ENCODE measurements around the gene NDUFA13.

The NDUFA13 gene

DNA sequence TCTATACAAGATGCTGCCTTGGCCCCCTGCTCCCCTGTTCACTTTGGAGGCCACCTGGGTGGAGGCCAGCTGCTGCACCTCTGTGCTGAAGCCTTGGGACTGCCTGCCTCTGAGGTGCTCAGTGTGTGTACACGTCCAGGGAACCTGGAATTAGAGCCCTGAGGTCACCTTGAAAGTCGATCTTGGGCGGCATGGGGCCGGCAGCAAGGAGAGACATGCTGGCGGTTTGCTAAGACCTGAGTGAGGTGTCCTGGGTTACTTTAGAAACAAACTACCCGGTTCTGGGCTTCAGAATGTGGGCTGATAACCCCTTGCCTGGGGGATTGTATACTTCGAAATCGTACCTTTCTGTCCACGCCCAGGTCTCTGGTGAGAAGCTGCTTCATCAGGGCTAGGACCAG, 26.2 kb upstream of the NDUFA13 start:
- H3K4me3 ChIP-seq (ENCODE audit: low read depth, low read length): no peak overlapping the region
- in situ Hi-C loops (cut with HindIII; ENCODE audit: low sequenced_read_pairs): no loop called here
- DNase-seq (ENCODE audit: low read depth): no peak
- TF ChIP-seq, protein P1, sequence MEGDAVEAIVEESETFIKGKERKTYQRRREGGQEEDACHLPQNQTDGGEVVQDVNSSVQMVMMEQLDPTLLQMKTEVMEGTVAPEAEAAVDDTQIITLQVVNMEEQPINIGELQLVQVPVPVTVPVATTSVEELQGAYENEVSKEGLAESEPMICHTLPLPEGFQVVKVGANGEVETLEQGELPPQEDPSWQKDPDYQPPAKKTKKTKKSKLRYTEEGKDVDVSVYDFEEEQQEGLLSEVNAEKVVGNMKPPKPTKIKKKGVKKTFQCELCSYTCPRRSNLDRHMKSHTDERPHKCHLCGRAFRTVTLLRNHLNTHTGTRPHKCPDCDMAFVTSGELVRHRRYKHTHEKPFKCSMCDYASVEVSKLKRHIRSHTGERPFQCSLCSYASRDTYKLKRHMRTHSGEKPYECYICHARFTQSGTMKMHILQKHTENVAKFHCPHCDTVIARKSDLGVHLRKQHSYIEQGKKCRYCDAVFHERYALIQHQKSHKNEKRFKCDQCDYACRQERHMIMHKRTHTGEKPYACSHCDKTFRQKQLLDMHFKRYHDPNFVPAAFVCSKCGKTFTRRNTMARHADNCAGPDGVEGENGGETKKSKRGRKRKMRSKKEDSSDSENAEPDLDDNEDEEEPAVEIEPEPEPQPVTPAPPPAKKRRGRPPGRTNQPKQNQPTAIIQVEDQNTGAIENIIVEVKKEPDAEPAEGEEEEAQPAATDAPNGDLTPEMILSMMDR (IDR thresholded peaks at IDR 0.05; ENCODE audit: low read depth, low read length, missing control alignments): no peak

- in situ Hi-C loops (cut with HindIII; ENCODE audit: low sequenced_read_pairs): no loop called here
- TF ChIP-seq, protein P1 (IDR thresholded peaks at IDR 0.05; ENCODE audit: low read depth, low read length, missing control alignments): peak; percentile 79
- no peak overlapping the region for H3K4me3 ChIP-seq (ENCODE audit: low read depth, low read length)
- DNase-seq (ENCODE audit: low read depth): peak; percentile 70
These were observed 25.6 kb upstream of the NDUFA13 start for GRCh38 chr19:19490214-19490968.

DNA sequence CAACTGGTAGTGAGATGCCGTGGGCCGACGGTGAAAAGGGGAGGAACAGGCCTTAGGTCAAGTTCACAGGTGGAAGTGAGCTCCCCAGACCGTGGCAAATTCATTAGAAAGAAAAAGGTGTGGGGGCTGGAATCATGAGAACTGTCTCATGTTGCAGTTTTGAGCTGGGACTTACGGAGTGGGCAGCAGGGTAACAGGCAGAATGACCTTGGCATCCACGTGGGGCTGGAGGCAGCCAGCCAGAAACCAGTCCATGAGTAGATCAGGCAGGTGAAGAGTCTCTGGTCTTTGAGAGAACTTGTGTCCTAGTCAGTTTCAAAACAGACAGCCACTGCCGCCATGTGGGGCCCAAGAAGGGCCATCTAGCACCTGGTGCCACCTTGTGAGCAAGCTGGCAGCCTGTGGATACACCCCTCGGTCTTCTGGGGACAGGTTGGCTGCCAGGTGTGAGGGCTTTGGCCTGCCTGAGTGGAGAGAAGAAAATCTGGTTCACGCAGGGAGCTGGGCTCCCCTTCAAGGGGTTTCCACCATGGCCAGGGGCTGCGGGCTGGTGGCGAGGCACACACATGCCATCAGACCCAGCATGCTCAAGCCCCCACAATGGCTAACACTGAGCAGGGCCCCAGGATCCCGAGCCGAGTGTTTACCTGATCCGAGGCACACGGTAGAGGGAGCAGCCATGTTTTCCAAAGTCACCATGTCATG, 24.6 kb upstream of the NDUFA13 start:
- in situ Hi-C loops (cut with HindIII; ENCODE audit: low sequenced_read_pairs): no loop called here
- TF ChIP-seq, protein P1 (IDR thresholded peaks at IDR 0.05; ENCODE audit: low read depth, low read length, missing control alignments): no peak
- no peak for DNase-seq (ENCODE audit: low read depth)
- H3K4me3 ChIP-seq (ENCODE audit: low read depth, low read length): no peak overlapping the region

DNA sequence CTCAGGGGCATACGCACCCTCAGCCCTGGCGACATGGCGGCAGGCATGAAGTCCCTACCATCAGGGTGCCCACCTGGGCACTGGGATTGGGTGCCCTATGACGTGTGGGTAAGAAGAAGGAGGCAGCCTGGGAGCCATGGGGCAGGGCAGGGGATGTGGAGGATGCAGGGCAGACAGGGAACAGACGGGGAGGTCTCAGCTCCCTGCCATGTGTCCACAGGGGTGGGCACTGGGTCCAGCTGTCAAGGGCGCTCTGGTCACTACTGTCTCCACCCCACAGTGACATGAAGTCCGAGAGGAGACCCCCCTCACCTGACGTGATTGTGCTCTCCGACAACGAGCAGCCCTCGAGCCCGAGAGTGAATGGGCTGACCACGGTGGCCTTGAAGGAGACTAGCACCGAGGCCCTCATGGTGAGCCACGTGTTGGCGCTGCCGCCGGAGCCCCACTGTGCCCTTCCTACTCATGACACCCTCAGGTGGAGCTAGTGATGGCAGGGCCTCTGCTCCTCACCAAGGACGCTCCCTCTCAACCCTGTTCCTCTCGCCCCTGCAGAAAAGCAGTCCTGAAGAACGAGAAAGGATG, 23.9 kb upstream of the NDUFA13 start:
- H3K4me3 ChIP-seq (ENCODE audit: low read depth, low read length): no peak overlapping the region
- DNase-seq (ENCODE audit: low read depth): no peak
- in situ Hi-C loops (cut with HindIII; ENCODE audit: low sequenced_read_pairs): no loop called here
- TF ChIP-seq, protein P1 (IDR thresholded peaks at IDR 0.05; ENCODE audit: low read depth, low read length, missing control alignments): no peak

DNA sequence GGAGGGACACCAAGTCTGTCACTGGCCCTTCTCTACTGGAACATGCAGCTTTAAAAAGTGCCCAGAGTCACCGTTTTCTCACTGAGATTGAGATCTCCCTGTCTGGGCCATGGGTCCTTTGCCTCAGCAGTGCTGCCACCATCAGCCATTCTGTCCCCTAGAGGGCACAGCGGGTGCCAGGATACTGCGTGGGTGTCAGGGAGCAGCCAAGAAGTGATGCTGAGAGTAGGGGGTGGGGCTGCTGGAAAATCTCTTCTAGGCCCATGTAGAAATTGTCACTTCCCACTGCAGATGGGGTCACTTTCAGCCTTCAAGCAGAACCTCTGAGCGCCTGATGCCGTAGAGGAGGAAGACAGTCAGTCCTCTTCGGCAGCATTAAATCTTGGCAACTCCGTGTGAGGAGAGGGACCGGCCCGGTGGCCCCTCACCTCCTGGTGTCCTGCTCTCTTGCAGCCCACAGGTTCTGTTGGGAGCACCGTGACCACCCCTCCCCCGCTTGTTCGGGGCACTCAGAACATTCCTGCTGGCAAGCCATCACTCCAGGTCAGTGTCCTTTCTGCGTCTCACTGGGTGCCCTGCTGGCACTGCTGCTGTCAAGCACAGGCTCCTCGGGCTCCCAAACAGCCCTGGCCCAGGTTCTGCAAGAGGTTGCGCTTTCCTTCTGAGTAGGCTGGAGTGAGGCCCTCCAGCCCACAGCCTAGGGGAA, 22.0 kb upstream of the NDUFA13 start:
- DNase-seq (ENCODE audit: low read depth): no peak
- TF ChIP-seq, protein P1 (IDR thresholded peaks at IDR 0.05; ENCODE audit: low read depth, low read length, missing control alignments): peak; percentile 2
- in situ Hi-C loops (cut with HindIII; ENCODE audit: low sequenced_read_pairs): no loop called here
- no peak overlapping the region for H3K4me3 ChIP-seq (ENCODE audit: low read depth, low read length)

All from astrocyte of the cerebellum (primary cell).